ENCODE results near the gene KCND2.

GRCh38 chr7:120303105-120303504, 30.1 kb downstream of the KCND2 start:
- no peak for TF ChIP-seq CTCF (IDR thresholded peaks at IDR 0.05; ENCODE audit: low read length)
- no peak for TF ChIP-seq EZH2 (IDR thresholded peaks at IDR 0.05; ENCODE audit: borderline replicate concordance, low read length)
